ENCODE measurements around the gene HOXC10.

HOXC10 gene

DNA sequence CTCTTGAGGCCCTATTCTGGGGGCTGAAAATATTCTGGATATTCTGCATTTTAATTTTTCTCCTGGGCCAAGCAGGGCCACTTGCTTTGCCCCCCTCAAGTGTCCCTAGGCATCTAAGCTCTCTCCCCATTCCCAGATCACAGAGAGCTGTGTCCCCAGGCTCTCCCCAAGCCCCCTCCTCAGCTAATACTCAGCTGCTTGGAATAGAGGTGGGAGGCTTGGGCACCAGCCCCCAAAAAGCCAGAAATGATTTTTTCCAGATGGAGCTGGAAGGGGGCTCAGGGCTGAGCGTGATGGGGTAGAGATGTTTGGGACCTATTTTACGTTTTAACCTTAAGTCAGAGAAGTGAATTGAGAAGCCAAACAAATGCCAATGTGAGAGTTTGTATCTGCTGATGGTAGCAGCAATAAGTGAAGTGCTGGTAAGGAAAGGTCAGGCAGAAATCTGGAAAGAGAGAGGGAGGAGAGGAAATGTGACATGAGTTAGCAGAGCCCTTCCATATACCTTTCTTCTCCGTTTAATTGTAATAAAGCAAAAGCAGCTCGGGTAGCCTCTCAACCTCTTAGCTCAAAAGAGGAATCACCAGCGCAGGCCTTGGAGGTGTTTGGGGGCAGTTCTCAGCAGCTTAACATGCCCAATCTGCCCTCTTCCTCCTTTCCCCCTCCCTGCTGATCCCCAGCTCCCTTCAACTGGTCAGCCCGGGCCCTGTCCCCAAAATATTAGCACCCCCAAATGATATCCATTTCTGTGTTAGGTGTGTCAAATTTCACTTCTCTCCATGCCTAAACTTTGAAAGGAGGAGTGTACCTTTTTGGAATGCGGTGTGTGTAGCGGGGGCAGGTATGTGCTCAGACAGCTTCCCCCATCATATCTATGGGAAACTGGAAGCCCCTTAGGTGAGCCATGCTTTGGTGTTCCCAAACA is 38.3 kb downstream of the HOXC10 start:
- TF ChIP-seq, protein P1, sequence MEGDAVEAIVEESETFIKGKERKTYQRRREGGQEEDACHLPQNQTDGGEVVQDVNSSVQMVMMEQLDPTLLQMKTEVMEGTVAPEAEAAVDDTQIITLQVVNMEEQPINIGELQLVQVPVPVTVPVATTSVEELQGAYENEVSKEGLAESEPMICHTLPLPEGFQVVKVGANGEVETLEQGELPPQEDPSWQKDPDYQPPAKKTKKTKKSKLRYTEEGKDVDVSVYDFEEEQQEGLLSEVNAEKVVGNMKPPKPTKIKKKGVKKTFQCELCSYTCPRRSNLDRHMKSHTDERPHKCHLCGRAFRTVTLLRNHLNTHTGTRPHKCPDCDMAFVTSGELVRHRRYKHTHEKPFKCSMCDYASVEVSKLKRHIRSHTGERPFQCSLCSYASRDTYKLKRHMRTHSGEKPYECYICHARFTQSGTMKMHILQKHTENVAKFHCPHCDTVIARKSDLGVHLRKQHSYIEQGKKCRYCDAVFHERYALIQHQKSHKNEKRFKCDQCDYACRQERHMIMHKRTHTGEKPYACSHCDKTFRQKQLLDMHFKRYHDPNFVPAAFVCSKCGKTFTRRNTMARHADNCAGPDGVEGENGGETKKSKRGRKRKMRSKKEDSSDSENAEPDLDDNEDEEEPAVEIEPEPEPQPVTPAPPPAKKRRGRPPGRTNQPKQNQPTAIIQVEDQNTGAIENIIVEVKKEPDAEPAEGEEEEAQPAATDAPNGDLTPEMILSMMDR (conservative IDR thresholded peaks at IDR 0.05; ENCODE audit: low read depth, low read length): no peak
- no peak for DNase-seq (ENCODE audit: low read depth)
- H3K4me3 ChIP-seq (ENCODE audit: low read depth, low read length): no peak overlapping the region

DNA sequence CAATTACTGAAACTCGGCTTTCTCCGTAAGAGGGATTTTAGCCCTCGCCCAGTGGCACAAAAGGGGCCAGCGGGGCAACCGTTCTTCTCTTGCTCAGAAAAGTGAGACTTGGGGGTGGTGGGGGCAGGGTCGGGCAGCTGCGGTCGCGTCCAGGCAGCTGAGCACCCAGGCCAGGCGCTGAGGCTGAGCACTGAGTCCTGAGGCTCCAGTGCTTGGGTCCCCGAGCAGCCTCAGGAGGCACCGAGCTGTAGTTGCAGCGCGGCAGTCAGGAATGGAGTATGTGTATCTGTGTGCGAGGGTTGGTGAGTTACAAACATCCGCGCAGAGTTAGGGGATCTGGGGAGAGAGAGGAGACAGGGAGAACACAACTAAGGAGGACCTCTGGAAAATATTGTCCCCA is 39.2 kb downstream of the HOXC10 start:
- no peak overlapping the region for H3K4me3 ChIP-seq (ENCODE audit: low read depth, low read length)
- TF ChIP-seq, protein P1 (conservative IDR thresholded peaks at IDR 0.05; ENCODE audit: low read depth, low read length): no peak
- DNase-seq (ENCODE audit: low read depth): no peak

DNA sequence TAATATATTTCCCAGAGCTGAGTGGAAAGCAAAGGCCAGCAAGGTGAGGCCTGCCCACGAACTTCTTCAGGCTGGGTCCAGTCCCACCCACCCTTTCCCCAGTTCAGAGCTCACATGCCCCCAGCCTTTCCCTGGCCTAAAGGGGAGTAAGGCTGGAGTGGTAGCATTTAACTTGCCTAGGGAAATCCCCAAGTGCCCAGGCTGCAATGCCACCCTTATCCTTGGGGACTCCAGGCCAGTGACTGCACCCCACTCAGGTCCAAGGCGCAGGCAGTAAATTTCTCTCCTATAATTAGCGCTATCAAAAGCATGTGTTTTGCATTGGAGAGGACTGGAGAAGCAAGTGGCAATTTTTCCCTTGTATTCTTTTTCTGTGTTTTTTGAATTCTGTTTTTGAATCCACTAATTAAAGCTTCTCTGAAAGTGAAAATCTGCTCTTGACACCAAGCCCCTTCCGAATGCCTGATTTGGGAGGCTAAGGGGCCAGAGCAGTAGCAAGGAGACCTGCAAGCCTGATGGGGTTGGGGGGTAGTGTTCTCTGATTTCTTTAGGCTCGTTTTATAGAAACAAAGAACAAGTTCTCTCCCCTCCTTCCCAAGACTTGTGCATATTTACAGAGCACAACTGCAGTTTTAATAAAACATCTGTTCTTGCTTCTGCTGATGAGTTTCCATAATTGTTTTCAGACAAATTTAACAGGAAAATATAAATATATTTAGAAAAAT is 39.8 kb downstream of the HOXC10 start:
- no peak overlapping the region for H3K4me3 ChIP-seq (ENCODE audit: low read depth, low read length)
- TF ChIP-seq, protein P1 (conservative IDR thresholded peaks at IDR 0.05; ENCODE audit: low read depth, low read length): no peak

DNA sequence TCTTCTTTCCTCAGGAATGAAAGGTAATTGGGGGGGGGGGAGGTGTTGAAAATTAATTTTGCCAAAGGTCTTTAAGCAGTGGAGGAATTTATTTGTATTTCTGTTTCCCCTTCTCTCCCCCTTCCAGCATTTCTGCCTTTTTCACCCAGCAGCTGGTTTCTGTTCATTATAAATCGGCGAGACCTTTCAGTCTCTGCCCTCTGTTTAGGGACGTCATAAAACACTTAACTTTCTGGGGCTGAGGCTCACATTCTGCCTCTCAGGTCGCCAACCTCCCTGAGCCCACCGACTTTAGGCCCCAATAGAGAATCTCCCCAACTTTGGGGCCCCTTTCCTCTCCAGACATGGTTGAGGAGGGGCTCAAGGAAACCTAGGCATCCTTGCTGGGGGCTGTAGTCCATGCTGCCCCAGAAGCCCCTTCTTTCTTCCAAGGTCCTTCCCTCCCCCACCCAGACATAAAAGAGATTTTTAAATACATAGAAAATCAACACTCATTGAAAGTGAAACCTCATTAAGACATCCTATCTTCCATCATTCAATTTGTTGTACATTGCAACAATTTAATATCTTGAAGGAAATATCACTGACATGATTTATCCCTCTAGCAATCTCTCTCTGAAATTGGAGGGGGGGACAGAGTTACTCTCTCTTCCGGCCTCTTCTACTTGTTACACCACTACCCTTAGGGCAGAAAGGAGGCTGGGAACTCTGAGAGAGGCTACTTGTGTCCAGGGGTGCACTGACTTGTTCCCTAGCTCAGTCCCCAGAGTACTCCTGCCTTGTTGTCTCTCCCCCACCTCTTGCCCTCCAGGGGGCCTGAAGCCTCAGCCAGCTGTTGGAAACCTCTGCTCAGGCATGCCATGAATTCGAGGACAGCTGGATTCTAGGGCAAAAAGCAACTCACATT is 40.8 kb downstream of the HOXC10 start:
- no peak overlapping the region for H3K4me3 ChIP-seq (ENCODE audit: low read depth, low read length)
- no peak for DNase-seq (ENCODE audit: low read depth)
- TF ChIP-seq, protein P1 (conservative IDR thresholded peaks at IDR 0.05; ENCODE audit: low read depth, low read length): no peak

More for the DNA sequence above, 39.8 kb downstream of the HOXC10 start:
- DNase-seq (ENCODE audit: low read depth): no peak

DNA sequence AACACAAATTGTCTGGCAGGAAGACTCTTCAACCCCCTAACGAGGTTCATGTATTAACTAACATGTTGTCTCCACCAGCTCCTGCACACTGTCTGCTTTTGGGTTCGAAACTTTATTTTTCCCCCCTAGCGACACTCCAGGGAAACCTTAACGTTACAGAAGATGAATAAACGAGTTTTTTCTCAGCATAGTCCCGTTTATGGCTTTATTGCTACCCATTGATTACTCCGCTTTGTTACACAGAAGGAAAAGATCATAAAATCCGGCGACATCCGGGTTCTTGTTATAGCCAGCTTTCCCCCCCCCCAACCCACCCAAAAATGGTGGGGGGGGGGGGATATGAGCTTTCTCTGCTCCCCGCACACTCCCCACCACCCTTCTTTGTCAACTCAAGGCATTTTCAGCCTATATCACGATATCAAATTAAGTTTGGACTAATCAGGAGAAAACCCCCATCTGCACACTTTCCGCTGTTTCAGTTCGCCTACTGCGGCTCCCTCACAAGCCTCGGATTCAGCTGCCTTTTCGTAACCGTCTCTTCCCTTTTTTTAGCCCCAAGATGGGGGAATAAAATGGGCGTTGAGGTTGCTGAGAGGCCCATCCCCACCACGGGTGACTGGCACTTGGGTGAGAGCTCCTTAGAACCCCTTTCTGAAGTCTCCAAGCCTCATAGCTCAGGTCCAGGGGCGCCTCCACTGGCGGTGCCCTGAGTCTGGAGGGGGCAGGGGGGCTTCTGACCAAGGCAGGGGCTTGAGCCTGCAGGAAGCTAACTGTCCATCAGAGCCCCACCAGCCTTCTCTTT is 41.9 kb downstream of the HOXC10 start:
- no peak for DNase-seq (ENCODE audit: low read depth)
- no peak overlapping the region for H3K4me3 ChIP-seq (ENCODE audit: low read depth, low read length)

More for the DNA sequence above, 41.9 kb downstream of the HOXC10 start:
- TF ChIP-seq, protein P1 (conservative IDR thresholded peaks at IDR 0.05; ENCODE audit: low read depth, low read length): no peak
